Ovary (tissue), 9 donors: Measurements from ENCODE around the gene RFX3. TPM values are rescaled to one million over a fixed set of nuclear protein-coding genes. Genes with fewer than 3 reads are reported as not detected.
A peak's percentile ranks its signal among the peaks of the same experiment; 100 is the strongest.

ENCODE experiments used
- DNase-seq, 5 donors: peaks; one replicate each; pipeline ENCODE4 v3.0.0-alpha.2; 2019 to 2020
- H3K27ac ChIP-seq, 2 donors: fragments of 200-600 bp; one replicate each; pipeline versions ENCODE4 v1.5.1 to v1.8.0; 2019 to 2022
- H3K27me3 ChIP-seq: fragments of 200-600 bp; one replicate; pipeline ENCODE4 v1.8.0; 2022
- H3K36me3 ChIP-seq: fragments of 200-600 bp; sonication (generic); one replicate; pipeline ENCODE4 v1.5.1; 2019
- H3K4me1 ChIP-seq: one replicate; pipeline ENCODE4 v1.8.1; 2013; ENCODE audit warnings: mild to moderate bottlenecking, moderate library complexity; ENCODE audit not compliant: insufficient read depth
- H3K4me3 ChIP-seq: fragments of 200-600 bp; sonication (generic); one replicate; pipeline ENCODE4 v1.5.1; 2017
- H3K9me3 ChIP-seq, 2 donors: fragments of 200-600 bp in 1 of 2; sonication (generic) in 1 of 2; one replicate each; pipeline versions ENCODE4 v1.5.1 to v1.8.1; 2013 to 2019; ENCODE audit warnings: mild to moderate bottlenecking in 1 of 2, moderate library complexity in 1 of 2
- CTCF ChIP-seq, 3 donors: fragments of 450-650 bp in 2 of 3; fragments of 200-600 bp in 1 of 3; IDR thresholded peaks; one replicate each; pipeline versions ENCODE4 v1.5.1 to v1.8.0; 2016 to 2022; ENCODE audit warnings: antibody characterized with exemption in 3 of 3, mild to moderate bottlenecking in 1 of 3
- EP300 ChIP-seq: sonication (generic); formaldehyde crosslinking; IDR thresholded peaks from one replicate; pipeline ENCODE4 v1.6.1; 2017; ENCODE audit warnings: antibody characterized with exemption
- POLR2A ChIP-seq: fragments of 450-650 bp; IDR thresholded peaks from one replicate; pipeline ENCODE4 v1.6.1; 2017; ENCODE audit warnings: antibody characterized with exemption, mild to moderate bottlenecking, moderate library complexity
- WGBS, 3 donors: extraction: QIAGEN DNeasy Blood & Tissue Kit in 1 of 3; methylation state at CpG; one replicate each; pipeline versions ENCODE4 v1.1.5 to v1.1.7; 2013 to 2017; 5-methylcytosine and 5-hydroxymethylcytosine counted together
- intact Hi-C, 4 donors: fragments of 100-400 bp; cut with DNase I; formaldehyde crosslinking; loops; one replicate each; pipeline versions ENCODE4 v1.11.0 to v1.15.1; 2022 to 2023
- polyA plus RNA-seq, 2 donors: library from polyadenylated mRNA; stranded (reverse); fragments of 200-250 nt in 1 of 2; fragments of 350-450 nt in 1 of 2; fragmentation: Illumina TruSeq in 1 of 2; extraction: RNeasy Lipid Tissue Mini Kit (QIAGEN cat#74804) in 1 of 2; gene quantifications; one replicate each; pipeline ENCODE4 v1.2.3, GENCODE V29; 2013 to 2014
- total RNA-seq, 7 donors: library from RNA; depleted of rRNA in 2 of 7; stranded (reverse); fragments of >200 nt in 2 of 7; fragmentation: NEBNext Ultra II Directional in 3 of 7; extraction: Animal tissue kit (Norgen Biotek cat#: 25700) in 3 of 7; gene quantifications; one replicate each; pipeline versions ENCODE4 v1.1.0 to v1.2.4, GENCODE V29; 2016 to 2023
- donor health status: DM: no; HTN: no; CAD: no; lungs with moderate emphysema.
- donor health status: DM: no; HTN: no; CAD: no.
- donor health status: Bipolar disorder and iron deficiency.
- donor health status: DM: yes; HTN: yes; CAD: no.
- donor health status: DM: no; HTN: no; CAD: no.
- donor health status: DM: yes; HTN: yes; CAD: no.

Gene RFX3
- total and polyA plus RNA-seq, 9 donors, result 2.6 to 22.7 (median 15.4) TPM

GRCh38 chr9:3534614-3535404 lies 9.0 kb upstream of the RFX3 start:
- intact Hi-C loops, result no loop called here
- Histone ChIP-seq H3K4me3 (no peak overlapping the region), H3K9me3 (no peaks in the 10 kb centered on the region), H3K36me3 (no peaks in the 10 kb centered on the region), H3K4me1 (no peaks in the 10 kb centered on the region), H3K27me3 (no peaks in the 10 kb centered on the region), H3K27ac (no peak overlapping the region)
- WGBS, 3 donors, result 78 to 82% (median 81%) methylated on average over 6 of the region's 6 CpGs
- no peak for TF ChIP-seq CTCF (IDR thresholded peaks at IDR 0.05)
- no peak for TF ChIP-seq POLR2A
- no peak for TF ChIP-seq EP300
- DNase-seq, result no peak

GRCh38 chr9:3532158-3532557 lies 6.4 kb upstream of the RFX3 start:
- Histone ChIP-seq H3K9me3 (no peaks in the 10 kb centered on the region), H3K4me3 (no peak overlapping the region), H3K27me3 (no peaks in the 10 kb centered on the region), H3K4me1 (no peaks in the 10 kb centered on the region), H3K27ac (no peak overlapping the region), H3K36me3 (no peaks in the 10 kb centered on the region)
- DNase-seq, result no peak
- no peak for TF ChIP-seq EP300
- TF ChIP-seq CTCF (IDR thresholded peaks at IDR 0.05), result no peak
- no peak for TF ChIP-seq POLR2A
- intact Hi-C loops, result no loop called here

GRCh38 chr9:3528451-3528850 lies 2.6 kb upstream of the RFX3 start:
- DNase-seq, result no peak
- no peaks in the 10 kb centered on the region for H3K27me3 ChIP-seq
- H3K4me1 ChIP-seq, result no peaks in the 10 kb centered on the region
- TF ChIP-seq EP300, result no peak
- TF ChIP-seq CTCF (IDR thresholded peaks at IDR 0.05), result no peak
- no peak for TF ChIP-seq POLR2A
- intact Hi-C loops, result loop anchor here in 1 of 4 donors (10.0 kb wide), 1 partner anchor 766 kb away; no protein-coding TSS in a partner anchor
- no peaks in the 10 kb centered on the region for H3K9me3 ChIP-seq
- H3K36me3 ChIP-seq, result no peaks in the 10 kb centered on the region
- no peak overlapping the region for H3K27ac ChIP-seq
- H3K4me3 ChIP-seq, result no peak overlapping the region
- 90 to 94% (median 94%) methylated on average over 7 of the region's 7 CpGs for WGBS, 3 donors

- intact Hi-C loops, result loop anchor here in 1 of 4 donors (10.0 kb wide), 1 partner anchor 768 kb away; no protein-coding TSS in a partner anchor
- no peaks in the 10 kb centered on the region for H3K27me3 ChIP-seq
- DNase-seq, result peak in 2 of 5 donors; percentile 30 to 35
- no peaks in the 10 kb centered on the region for H3K9me3 ChIP-seq
- no peaks in the 10 kb centered on the region for H3K4me1 ChIP-seq
- no peaks in the 10 kb centered on the region for H3K36me3 ChIP-seq
- WGBS, 3 donors, result 21 to 27% (median 27%) methylated on average over 19 of the region's 19 CpGs
- peak overlapping the region; percentile 100 for H3K27ac ChIP-seq
- H3K4me3 ChIP-seq, result peak overlapping the region; percentile 82
- TF ChIP-seq POLR2A (no peak), CTCF (IDR thresholded peaks at IDR 0.05) (no peak), EP300 (no peak)
Measured at GRCh38 chr9:3526997-3527940, 1.5 kb upstream of the RFX3 start.
